Activated CD4-positive, alpha-beta T cell treated with anti-CD3 and anti-CD28 coated beads, Interleukin-2, Interleukin-4, amounts not matched to agents 100 ng/mL and 50 ng/mL, durations not matched to agents 16 hours and 8 hours (primary cell): ENCODE results near the gene ITGB3.

Source experiments
- DNase-seq: peaks from one replicate; pipeline ENCODE4 v3.0.0-alpha.2; 2020; ENCODE audit warnings: low spot score

The ITGB3 gene

DNA sequence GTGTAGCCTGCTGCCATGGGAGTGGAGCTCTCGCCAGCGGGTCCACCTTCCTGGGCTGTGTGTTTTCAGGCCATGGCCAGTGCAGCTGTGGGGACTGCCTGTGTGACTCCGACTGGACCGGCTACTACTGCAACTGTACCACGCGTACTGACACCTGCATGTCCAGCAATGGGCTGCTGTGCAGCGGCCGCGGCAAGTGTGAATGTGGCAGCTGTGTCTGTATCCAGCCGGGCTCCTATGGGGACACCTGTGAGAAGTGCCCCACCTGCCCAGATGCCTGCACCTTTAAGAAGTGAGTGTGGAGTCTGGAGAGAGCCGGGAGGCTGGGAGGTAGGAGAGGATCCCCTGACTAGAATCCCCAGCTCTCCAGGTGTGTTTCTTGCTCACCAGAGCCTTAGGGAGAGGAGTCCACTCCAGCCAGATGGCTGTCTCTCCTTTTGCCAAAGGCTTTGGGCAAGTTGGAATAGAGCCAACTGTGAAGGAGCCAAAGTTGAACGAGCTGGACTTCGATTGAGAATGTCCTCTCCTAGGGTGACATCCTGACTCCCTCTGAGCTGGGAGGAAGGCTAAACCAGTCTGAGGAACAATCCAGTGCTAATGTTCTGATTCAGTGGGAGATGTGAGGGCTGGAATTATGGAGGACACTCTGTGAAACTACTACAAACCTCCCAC lies 45.7 kb downstream of the ITGB3 start:
- DNase-seq, result no peak

DNA sequence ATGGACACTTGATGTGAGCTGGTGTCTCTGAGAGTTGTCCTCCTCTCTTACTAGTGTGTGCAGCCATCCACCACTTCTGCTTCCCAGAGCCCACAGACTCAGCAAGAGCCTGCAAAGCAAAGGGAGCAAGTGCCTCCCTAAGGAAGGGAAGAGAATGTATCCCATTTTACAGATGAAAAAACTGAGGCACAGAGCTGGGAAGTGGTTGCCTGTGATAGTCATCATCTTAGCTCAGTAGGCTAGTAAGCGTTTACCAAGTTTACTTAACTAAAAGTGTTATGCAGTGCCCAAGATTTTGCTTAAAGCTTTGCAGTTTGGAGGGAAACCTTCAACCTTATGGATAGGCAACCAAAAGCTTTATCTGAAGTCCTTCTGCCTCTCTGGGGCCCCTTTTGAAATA lies 47.1 kb downstream of the ITGB3 start:
- no peak for DNase-seq

DNA sequence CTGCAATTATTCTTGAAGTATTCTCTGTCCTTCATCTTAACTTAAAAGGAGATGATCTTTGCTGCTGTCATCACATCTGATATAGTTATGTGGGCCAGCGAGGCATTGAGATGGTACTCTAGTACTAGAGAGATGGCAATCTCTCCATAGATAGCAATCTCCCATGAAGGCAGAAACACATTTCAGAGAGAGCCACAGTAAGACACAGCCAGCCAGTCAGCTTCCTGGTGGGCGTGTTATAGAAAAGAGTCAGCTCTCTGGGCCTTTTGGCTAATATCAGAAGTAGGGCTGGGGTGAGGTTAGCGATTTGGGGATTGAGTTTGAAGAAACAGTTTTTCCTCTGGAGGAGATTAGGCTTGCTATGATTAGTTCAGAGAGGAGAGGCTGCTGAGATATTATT lies 47.5 kb downstream of the ITGB3 start:
- DNase-seq, result peak; percentile 78

DNA sequence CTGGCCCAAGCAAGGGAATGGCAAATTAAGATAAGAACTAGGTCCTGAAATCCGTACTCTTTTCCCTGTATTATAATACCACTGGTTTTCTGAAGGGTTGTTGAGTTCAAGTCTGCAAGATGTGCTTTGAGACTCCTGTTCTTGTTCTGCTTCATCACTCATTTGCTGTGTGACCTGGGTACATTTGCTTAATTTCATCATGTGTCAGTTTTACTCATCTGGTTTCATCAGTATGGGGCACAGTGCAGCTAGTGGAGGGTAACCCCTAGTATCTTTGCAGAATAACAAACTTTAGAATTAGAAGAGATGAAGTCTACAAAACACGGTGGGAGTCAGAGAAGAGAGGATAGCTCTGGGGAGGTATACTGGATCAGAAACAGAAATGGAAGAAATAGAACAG lies 48.2 kb downstream of the ITGB3 start:
- DNase-seq, result peak; percentile 24

DNA sequence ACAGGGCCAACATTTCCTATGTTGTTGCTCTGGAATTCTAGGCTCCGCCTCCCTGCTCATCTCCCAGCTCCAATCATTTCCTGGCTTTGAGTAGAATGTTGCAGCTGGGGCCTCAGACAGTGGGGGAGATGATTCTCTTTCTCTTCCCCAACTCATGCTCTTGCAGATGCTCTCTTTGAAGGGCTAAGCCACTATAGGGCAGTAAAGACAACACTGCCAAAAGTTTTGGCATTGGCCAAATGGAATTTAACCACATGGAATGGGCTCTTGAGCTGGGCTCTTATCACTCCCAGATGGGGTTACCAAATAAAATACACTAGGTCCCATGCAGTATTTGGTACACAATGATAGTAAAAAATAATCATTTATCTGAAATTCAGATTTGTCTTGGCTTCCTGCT lies 50.6 kb downstream of the ITGB3 start:
- no peak for DNase-seq

DNA sequence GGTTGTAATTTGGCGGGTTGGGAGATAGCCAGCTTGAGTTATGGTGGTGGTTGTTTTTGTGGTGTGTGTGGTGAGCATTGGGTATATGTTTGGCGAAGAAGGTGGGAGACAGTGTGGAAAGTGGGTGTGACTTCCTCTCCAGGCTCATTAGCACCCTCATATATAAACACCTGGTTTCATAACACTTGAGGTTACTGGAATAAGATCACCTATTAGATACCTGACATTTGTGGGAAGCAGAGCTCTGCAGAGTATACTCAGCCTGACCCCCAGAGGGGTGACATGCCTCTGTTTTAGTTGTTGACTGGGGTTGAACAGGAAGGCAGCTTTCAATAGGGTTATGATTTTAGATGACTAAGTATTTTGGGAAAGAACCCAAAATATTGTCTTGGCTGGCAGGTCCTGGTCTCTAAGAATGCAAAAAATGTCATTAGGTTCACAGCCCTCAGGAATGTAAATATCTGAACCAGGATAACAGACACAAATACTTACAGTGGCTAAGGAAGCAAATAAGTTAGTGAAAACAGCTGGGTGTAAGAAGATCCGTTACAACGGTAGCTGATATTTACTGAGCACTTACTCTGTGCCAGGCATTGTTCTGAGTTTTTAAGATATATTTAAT lies 51.8 kb downstream of the ITGB3 start:
- DNase-seq, result no peak

DNA sequence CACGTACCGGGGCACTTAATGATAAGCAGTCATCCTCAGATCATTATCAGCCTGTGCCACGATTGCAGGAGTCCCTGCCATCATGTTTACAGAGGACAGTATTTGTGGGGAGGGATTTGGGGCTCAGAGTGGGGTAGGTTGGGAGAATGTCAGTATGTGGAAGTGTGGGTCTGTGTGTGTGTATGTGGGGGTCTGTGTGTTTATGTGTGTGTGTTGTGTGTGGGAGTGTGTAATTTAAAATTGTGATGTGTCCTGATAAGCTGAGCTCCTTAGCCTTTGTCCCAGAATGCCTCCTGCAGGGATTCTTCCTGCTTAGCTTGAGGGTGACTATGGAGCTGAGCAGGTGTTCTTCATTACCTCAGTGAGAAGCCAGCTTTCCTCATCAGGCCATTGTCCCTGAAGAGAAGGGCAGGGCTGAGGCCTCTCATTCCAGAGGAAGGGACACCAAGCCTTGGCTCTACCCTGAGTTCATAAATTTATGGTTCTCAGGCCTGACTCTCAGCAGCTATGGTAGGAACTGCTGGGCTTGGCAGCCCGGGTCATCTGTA lies 56.6 kb downstream of the ITGB3 start:
- DNase-seq, result no peak

DNA sequence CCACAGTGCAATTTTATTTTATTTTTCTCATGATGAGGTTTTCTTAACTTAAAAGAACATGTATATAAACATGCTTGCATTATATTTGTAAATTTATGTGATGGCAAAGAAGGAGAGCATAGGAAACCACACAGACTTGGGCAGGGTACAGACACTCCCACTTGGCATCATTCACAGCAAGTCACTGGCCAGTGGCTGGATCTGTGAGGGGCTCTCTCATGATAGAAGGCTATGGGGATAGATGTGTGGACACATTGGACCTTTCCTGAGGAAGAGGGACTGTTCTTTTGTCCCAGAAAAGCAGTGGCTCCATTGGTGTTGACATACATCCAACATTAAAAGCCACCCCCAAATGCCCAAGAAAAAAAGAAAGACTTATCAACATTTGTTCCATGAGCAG lies 57.8 kb downstream of the ITGB3 start:
- no peak for DNase-seq

DNA sequence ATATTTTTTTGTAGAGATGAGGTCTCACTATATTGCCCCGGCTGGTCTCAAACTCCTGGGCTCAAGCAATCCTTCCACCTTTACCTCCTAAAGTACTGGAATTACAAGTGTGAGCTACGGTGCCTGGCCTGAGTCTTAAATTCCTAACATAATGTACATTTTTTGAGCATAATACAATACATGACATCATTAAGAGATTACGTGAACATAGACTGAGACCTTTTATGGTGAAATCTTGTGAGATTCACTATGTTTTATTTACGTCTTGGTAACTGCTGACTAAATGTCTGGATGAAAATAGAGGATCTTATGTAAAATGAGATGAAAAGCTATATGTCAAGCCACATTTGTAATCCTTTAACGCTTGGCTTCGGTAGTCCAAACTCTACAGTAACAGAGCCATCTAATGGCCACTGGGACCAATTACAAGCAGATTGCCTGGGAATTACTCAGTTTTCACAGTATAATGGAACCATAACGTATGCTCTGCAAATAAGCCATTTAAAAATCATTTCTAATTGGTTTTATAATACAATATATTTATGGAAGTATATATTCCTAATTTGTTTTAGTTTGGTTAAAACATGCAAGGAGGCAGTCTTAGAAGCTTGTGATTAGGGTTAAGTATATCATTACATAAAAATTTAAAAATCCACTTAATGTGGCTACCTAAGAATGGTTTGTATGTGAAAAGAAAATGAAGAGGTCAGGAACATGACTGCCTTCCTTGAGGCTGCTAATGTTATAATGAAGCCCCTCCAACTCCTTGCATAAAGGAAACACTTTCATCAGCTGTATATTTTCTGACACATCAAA lies 62.0 kb downstream of the ITGB3 start:
- peak; percentile 66 for DNase-seq

DNA sequence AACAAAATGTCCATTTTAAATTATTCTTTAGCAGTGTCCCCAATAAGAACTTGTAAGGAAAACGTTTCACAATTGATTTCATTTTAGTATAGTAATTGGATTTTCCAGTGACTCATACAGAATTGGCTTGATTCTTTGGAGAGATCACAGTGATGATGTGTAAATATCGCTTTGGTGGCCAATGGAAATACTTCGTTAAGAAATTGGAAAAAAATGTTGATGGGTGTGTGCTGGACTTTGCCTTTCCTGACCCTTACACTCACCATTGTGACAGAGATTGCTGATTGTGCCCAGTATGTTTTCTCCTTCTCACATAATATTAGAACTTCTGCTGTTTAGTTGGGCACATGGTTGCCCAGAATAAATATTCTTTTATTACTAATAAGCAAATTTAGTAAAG lies 62.7 kb downstream of the ITGB3 start:
- DNase-seq, result no peak

DNA sequence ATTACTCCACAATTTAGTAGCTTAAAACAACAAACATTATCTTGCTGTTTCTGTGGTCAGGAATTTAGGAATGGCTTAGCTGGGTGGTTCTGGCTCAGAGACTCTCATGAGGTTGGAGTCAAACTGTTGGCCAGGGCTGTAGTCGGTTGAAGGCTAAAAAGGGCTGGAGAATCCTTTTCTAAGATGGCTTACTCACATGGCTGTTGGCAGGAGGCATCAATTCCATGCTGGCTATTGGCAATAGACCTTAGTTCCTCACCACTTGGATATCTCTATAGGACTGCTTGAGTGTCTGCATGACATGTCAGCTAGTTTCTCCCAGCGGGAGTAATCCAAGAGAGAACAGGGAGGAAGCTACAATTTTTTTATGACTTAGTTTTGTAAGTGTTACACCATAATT lies 63.5 kb downstream of the ITGB3 start:
- DNase-seq, result no peak

DNA sequence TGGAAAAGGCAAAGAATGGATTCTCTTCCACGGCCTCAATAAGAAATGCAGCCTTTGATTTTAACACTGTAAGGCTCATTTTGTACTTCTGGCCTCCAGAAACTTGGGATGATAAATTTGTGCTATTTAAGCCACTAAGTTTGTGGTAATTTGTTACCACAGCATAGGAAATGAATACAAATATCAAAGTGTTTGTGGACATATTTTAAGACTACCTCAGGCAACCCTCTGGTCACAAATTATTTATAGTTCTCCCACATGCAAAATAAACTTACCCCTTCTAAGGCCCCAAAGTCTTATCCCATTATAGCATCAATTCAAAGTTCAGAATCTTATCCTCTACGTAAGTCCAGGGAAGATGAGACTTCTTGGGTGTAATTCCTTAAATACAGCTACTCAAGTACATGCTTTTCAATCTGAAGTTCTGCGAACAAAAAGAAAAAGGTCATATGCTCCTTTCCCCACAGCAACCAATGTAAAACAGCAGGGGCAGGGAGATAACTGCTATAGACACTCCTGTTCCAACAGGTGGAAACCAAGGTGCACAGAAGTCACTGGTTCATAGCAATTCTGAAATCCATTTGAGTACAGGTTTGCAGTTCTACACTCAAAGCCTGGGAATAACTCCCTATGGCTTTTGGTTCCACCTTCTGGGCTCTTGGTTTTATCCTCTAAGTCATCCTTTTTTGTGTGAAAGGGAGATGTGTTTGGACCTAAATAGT lies 64.7 kb downstream of the ITGB3 start:
- DNase-seq, result no peak

DNA sequence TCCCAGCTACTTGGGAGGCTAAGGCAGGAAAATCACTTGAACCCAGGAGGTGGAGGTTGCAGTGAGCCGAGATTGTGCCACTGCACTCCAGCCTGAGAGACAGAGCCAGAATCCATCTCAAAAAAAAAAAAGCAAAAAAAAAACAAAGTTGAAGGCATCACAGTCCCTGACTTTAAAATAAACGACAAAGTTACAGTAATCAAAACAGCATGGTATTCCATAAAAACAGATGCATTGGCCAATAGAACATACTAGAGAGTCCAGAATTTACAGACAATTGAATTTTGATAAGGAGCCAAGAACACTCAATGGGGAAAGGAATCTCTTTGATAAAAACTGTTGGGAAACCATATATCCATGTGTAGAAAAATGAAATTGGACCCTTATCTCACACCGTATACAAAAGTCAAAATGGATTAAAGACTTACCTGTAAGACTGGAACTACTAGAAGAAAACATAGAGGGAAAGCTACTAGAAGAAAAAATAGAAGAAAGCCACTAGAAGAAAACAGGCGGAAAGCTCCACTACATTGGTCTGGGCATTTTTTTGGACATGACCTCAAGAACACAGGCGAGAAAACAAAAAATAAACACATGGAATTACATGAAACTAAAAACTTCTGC lies 67.4 kb downstream of the ITGB3 start:
- DNase-seq, result no peak

DNA sequence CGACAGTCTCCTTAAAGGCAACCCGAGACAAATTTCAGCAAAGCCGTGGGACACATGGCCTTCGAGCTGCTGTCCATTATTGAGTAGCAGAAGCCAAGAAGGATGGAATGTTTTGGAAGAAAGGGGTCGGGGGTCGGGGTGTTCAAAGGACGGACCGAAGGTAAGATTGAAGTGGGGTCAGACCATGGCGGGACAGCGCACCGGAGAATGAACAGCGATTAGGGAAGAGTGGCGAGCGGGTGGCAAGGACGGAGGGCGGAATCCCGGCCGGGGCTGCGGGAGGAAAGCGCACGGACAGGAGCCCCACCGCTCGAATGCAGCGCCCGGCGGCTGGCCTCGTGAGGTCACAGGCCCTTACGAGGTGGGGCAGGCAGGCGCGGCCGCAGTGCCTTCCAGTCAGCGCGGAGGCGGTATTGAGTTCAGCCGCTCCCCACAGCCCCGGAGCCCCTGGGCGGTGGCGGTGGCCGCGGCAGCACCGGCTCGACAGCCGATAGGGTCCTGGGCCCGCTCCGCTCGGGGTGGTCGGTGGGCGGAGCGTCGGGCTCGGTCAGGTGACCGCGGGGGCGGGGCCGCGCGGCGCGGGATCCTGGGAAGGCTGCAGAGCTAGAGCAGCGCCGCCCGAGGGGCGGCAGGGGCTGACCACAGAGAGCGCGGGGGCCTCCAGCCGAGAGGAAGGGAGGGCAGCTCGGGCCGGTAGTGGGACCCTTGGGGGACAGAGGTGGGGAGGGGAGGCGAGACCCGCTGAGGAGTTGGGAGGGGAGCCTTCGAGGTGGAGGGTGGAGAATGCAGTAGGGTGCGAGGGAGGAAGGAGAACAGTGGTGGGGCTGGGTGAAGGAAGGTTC lies 70.0 kb downstream of the ITGB3 start, which contains the start of gene EFCAB13:
TSS of gene EFCAB13 (plus strand) at position 574 of the 842 bp plus-strand sequence. CDS start 4,399 bp downstream, outside the sequence.
- peak; percentile 65 for DNase-seq

DNA sequence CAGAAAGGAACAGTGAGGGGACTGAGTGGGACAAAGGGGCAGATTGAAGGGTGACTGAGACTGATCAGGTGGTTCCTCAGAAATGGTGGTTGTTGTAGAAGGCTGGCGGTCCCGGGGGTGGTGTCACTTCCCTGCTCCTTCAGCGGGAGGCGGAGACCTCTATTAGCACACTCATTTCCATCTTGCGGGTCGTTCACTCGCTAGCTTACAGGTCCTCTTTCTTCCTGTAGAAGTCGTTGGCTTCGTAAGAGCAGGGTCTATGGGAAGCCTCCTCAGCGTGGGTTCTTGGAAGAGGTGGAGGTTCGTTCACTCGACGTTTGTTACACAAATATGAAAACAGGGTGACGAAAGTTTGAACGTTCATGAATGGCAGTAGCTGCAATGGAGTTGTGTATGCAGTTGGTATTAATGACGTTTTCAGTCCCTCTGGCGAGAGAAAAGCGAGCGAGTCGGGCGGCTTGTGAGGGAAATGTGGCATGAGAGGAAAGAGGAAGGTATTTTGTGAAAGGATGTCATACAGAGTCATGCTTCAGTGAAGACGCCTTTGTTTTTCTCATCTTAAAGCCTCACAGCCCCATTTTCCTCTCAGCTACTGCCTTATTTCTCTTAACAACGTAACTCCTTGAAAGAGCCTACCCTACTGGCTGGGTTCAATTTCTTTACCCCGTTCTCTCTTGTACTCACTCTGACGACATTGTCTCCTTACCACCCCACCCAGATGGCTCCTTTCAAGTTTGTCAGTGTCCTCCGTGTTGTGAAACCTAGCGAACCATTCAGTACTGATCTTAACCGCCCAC lies 70.8 kb downstream of the ITGB3 start:
- DNase-seq, result peak; percentile 25

DNA sequence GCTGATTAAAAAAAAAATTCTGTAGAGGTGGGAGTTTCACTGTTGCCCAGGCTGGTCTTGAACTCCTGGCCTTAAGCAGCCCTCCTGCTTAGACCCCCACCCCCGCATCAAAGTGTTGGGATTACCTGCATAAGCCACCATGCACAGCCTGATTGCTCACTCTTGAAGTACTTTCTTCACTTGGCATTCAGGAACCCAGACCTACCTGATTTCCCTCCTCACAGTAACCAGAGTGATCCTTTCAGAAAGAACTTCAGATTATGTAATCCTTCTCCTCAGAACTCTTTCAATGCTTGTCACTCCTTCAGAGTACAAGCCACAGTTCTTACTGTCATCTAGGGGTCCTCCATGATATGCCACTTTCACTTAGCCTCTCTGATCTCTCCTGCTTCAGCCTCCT lies 71.5 kb downstream of the ITGB3 start:
- no peak for DNase-seq

DNA sequence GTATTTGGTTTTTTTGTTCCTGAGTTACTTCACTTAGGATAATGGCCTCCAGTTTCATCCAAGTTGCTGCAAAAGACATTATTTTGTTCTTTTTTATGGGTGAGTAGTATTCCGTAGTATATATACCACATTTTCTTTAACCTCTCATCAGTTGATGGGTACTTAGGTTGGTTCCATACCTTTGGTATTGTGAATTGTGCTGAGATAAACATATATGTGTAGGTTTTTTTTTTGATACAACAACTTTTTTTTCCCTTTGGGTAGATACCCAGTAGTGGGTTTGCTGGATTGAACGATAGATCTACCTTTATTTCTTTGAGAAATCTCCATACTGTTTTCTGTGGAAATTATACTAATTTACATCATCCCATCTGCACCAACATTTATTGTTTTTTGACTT lies 76.9 kb downstream of the ITGB3 start:
- DNase-seq, result no peak

DNA sequence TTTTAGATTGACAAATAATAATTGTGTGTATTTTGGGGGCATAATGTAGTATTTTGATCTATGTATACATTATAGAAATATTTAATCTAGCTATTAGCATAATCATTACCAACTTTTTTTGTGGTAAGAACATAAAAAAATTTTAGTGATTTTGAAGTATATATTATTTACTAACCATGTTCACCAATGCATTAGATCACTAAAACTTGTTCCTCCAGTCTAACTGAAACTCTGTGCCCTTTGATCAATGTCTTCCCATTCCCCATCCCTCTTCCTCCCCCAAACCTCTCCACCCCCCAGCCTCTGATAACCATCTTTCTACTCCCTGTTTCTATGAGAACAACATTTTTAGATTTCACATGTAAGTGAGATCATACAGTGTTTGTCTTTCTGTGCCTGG lies 78.7 kb downstream of the ITGB3 start:
- DNase-seq, result no peak

DNA sequence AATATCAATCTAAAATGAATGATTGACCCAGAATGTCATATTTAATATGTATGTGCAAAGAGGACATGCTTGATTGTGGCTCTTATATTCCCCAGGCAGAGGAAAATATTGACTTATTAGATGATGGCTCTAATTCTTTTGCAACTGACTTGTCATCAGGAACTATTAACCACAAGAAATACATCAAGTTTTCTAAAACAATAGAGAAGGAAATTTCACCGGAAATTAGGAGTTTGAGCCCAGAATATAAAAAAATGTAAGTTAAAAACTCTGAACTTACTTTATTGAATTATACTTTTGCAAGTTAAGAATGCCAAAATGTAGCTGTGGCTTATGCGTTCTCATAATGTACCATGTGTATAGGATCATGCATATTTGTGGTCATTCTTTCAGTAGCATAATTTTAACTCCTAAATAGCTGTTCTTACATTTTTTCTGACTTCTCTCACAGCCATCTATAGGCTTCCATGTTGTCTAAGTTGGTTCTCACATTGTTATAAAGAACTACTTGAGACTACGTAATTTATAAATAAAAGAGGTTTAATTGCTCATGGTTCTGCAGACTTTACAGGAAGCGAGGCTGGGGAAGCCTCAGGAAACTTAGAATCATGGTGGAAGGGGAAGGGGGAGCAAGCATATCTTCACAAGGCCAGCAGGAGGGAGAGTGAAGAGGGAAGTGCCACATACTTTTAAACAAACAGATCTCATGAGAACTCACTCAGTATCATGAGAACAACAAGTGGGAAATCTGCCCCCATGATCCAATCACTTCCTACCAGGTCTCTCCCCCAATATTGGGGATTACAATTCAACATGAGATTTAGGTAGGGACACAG lies 81.7 kb downstream of the ITGB3 start:
- no peak for DNase-seq
